Measurements from ENCODE around the gene E2F1.

Gene E2F1

GRCh38 chr20:33687370-33687915, 1.3 kb upstream of the E2F1 start:
- peak; percentile 84 for DNase-seq

- no peak for DNase-seq
Observed at GRCh38 chr20:33686984-33687366, 790 bp upstream of the E2F1 start.

- DNase-seq = no peak
Observed at GRCh38 chr20:33685328-33686099, 671 bp downstream of the E2F1 start.

DNA sequence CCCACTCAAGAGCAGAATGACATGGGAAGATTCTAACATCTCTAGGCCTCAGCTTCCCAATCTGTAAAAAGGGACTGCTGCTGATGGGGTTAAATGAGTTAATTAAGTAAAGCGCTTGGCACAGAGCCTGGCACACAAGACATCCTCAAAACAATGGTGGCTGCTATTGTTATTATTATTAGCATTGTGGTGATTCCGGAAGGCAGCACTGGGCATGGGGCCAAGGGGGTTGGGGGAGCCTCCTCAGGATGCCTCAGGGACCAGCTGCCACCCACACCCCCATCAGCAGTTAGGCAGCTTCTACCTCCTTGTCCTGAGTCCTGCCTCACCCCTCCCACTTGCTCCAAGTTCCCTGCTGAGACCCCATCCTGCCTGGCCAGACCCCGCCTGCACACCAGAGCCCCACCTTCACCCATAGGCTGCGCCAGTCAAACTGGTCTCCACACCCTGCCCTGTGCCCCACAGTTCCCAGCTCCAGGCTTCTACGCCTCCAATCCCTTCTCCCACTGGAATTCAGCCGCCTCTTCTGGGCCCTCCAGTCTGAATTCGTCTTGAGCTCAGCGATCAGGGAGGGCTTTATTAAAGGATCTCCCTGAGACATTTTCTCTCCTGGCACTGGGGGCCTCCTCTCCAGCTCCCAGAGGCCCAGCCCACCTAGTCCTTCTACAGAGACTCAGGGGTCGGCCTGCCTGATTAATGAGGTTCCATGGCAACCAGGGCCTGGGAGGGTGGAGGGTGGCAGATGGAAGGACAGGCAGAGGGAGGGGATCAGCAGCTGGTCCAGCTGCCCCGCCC, 1.5 kb downstream of the E2F1 start:
- DNase-seq = no peak

- DNase-seq = no peak
Observed at GRCh38 chr20:33681728-33682353, 4.3 kb downstream of the E2F1 start.

DNA sequence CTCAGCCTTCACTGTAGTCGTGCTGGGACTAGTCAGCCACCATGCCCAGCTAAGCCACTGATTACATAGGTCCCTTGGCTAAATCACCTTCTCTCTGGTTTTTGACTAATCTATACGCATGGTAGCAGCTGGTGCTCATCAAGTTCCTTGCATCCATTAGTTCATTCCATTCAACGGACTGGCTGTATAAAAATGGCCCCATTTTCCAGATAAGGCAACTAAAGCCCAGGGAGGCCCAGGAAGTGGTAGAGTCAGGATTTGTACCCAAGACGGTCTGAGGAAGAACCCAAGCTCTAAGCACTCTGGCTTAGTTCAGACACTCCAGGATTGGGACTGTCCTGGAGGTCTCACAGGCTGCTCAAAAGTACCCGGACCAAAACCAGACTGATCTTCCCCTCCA, 4.9 kb downstream of the E2F1 start:
- DNase-seq = no peak

GRCh38 chr20:33680686-33681085, 5.5 kb downstream of the E2F1 start:
- DNase-seq = no peak

- DNase-seq = no peak
Observed at GRCh38 chr20:33679758-33680485, 6.3 kb downstream of the E2F1 start.

- DNase-seq = no peak
Observed at GRCh38 chr20:33677991-33678702, 8.0 kb downstream of the E2F1 start.

DNA sequence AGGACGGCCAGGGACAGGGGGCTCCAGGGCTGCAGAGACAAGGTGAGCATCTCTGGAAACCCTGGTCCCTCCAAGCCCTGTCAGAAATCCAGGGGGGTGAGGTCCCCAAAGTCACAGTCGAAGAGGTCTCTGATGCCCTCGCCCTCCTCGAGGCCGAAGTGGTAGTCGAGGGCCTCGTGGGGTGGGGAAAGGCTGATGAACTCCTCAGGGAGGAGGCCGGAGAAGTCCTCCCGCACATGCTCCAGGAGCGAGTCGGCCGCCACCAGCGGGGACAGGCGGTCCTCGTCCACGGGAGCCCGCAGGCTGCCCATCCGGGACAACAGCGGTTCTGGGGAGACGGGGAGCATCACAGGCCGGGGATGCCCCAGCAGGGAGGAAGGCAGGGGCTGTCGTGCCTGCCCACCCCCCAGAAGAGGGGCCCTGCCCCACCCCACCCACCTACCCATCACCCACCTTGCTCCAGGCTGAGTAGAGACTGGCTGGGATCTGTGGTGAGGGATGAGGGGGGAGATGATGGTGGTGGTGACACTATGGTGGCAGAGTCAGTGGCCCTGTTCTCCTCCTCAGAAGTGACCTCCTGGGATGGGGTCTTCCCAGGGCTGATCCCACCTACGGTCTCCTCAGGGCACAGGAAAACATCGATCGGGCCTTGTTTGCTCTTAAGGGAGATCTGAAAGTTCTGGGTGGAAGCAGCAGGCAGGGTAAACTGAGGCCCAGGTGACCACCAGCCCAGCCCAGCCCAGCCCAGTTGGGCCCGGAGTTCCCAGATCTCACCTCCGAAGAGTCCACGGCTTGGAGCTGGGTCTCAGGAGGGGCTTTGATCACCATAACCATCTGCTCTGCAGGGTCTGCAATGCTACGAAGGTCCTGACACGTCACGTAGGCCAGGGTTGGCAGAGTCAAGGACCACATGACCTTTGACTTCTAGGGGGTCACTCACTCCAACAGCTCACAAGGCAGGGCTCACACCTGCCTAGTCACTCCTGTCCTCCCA, 9.2 kb downstream of the E2F1 start:
- DNase-seq = no peak

DNA sequence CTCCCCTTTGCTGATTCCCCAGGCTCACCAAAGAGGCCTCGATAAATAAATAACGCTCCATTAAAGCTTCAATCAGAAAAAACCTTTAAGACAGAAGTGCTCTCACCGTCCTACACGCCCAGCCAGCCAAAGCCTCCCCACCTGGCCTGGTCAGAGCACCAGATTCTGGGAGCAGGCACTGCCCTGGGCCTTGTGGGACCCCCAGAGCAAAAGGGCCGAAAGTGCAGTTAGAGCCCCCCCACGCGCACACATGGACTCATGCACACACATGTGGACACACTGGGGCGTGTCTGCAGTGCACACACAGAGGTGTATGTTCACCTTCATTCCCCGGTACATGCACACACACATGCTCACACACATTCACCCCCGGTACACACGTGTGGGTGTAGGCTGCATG, 10.1 kb downstream of the E2F1 start:
- DNase-seq = no peak

GRCh38 chr20:33675136-33675959, 10.8 kb downstream of the E2F1 start:
- no peak for DNase-seq

- DNase-seq = no peak
Observed at GRCh38 chr20:33674294-33675135, 11.7 kb downstream of the E2F1 start, which contains the start of gene NECAB3. Gene NECAB3, minus strand, starts transcription at chr20:33674428. Its CDS starts 76 bp downstream, at chr20:33674352.

GRCh38 chr20:33673410-33674293, 12.5 kb downstream of the E2F1 start:
- DNase-seq = no peak

DNA sequence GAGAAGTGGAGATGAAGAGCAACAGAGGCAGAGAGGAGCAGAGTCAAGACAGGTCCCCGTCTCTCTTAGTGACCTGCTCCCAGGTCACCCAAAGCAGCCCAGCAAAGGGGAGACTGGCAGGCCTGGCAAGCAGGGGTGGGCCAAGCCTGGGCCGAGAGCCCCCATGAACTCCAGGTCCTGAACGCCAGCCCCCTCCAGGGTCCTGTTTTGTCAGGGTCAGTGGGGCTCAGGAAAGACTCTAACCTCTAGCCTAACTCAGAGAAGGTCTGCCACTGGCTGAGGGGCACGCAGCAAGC, 13.1 kb downstream of the E2F1 start:
- DNase-seq = no peak

DNA sequence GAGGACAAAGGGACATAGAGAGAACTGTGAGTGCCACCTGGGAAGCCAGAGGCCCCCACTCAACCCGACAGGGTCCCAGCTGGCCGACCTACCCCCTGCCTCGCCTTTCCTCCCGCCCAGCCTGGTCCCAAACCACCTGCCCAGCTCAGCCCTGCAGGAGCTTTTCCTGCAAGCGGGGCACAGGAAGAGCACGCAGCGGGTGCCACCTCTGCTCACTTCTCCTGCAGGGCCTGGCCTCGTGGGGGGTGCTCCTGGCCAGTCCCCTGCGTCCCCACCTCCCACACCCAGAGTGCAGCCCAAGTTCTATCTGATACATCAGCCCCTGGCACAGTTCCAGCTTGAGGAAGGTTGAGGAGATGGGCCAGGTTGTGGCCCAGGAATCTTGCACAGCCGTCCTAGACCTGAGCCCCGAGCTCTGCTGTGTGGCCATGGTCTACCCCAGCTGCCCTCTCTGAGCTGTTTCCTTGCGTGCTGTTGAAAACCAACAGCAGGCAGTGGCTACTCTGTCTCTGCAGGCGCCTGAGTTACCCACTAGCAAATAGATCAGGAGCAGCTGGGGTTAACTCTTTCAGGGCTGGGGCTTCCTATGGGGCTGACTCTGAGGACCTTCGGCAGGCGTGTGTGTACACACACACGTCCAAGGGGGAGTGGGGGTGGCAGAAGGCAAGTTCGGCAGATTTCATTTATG, 13.6 kb downstream of the E2F1 start:
- no peak for DNase-seq

GRCh38 chr20:33671573-33672288, 14.5 kb downstream of the E2F1 start:
- no peak for DNase-seq
